Hepatocyte (in vitro differentiated cells): ENCODE data around the gene AMBN.

ENCODE experiments used
- CTCF ChIP-seq: fragments of 200-600 bp; sonication (generic); IDR thresholded peaks from 2 replicates; pipeline ENCODE4 v1.5.1; 2016; ENCODE audit warnings: antibody characterized with exemption, mild to moderate bottlenecking; ENCODE audit not compliant: poor library complexity
- EZH2 ChIP-seq: fragments of 200-600 bp; sonication (generic); IDR thresholded peaks from 2 replicates; pipeline ENCODE4 v1.6.1; 2016; ENCODE audit warnings: antibody characterized with exemption, mild to moderate bottlenecking, borderline replicate concordance
- EZH2phosphoT487 ChIP-seq: fragments of 200-600 bp; sonication (generic); IDR thresholded peaks from one replicate; pipeline ENCODE4 v1.6.1; 2018; ENCODE audit warnings: antibody characterized with exemption, mild to moderate bottlenecking, low read depth, moderate library complexity; ENCODE audit not compliant: unreplicated experiment, severe bottlenecking

GRCh38 chr4:70632028-70632427 lies 40.0 kb downstream of the AMBN start:
- no peak for TF ChIP-seq CTCF
- TF ChIP-seq EZH2: no peak
- TF ChIP-seq EZH2phosphoT487: no peak
